ENCODE measurements around the gene ATP6V0D1.

- TF ChIP-seq POLR2AphosphoS5 (IDR thresholded peaks at IDR 0.05; ENCODE audit: borderline replicate concordance, low read depth, low read length) (no peak), EZH2 (IDR thresholded peaks at IDR 0.05) (no peak), FOXP2 (optimal IDR thresholded peaks at IDR 0.05; ENCODE audit: control extremely low read depth, extremely low read length, insufficient read depth) (no peak)
Measured at GRCh38 chr16:67462279-67462655, 18.7 kb downstream of the ATP6V0D1 start.
